T1000 (cell line): ENCODE data around the gene FGF4.

Source experiments
- DNase-seq: peaks from one replicate; lab custom pipeline; 2025; ENCODE audit warnings: mixed read lengths; lab: John Stamatoyannopoulos, UW

The FGF4 gene

DNA sequence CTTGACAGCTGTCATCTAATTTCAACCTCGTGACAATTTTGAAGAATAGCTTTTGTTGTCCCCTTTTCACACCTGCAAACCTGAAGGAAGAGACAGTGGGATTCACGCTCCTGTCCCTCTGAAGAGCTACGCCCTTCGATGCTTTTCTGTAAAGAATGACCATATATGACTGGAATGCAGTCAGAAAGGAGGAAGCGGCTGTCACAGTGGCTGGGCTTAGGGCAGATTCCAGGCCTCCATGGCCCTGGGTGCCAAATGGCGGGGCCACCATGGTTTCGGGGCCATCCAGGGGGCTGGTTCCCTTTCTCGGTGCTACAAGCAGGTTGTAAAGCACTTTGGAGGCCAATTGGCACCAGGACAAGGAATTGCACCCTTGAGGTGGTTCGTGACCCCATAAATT is 49.1 kb downstream of the FGF4 start:
- DNase-seq = no peak

DNA sequence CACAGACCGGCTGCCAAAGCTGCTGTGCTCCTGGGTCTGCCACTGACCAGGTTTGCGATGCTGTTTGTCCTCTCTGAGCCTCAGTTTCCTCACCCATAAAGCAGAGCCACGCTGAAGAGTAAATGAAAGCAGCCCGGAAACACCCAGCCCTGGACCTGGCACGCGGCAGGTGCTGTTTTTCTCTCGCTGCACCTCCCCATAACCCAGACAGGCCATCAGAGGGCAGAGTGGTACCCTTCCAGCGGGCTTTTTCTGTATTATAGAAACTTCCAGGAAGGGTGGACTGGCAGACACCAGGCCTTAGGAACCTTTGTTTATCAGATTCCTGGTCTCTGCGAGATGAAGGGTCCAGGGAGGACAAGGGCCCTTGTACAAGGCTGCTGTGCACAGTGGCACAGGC is 53.4 kb downstream of the FGF4 start:
- DNase-seq = no peak

DNA sequence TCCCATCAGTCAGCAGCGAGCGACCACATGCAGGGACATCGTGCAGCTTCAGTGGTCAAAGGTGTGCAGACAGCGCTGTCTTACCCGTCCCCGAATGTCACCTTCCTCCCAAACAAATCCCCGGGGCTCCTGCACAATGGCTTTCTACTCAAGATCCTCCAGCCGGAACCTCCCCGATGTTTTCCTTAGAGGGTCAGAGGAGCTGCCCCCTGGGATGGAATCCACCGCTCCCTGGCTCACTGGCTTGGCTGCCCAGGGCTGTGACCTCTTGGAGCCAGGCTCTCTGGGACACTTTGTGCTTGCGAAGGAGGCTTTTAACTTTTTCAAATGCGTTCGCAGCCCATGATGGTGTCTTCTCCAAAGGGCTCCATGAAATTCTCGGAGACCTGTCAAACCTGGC is 54.0 kb downstream of the FGF4 start:
- no peak for DNase-seq
